ENCODE results near the gene ZFAND3.

DNA sequence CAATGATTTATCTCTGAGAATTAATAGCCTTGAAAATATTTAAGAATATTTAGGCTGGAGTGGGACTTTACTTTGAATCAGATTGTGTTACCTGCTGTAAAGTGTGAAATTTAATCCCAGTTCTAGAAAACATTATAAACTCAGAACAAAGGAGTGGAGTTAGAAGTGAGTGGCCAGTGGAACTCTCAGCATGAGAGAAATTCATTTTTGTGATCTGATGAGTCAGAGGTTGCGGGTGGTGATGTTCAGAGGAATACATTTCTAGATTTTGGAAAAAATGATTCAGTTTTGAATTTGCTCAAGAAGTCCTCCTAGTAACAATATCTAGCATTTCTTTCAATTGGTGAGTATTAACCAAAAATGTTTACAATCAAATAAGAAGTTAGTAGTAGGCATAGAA lies 167.5 kb downstream of the ZFAND3 start:
- TF ChIP-seq, protein P1, sequence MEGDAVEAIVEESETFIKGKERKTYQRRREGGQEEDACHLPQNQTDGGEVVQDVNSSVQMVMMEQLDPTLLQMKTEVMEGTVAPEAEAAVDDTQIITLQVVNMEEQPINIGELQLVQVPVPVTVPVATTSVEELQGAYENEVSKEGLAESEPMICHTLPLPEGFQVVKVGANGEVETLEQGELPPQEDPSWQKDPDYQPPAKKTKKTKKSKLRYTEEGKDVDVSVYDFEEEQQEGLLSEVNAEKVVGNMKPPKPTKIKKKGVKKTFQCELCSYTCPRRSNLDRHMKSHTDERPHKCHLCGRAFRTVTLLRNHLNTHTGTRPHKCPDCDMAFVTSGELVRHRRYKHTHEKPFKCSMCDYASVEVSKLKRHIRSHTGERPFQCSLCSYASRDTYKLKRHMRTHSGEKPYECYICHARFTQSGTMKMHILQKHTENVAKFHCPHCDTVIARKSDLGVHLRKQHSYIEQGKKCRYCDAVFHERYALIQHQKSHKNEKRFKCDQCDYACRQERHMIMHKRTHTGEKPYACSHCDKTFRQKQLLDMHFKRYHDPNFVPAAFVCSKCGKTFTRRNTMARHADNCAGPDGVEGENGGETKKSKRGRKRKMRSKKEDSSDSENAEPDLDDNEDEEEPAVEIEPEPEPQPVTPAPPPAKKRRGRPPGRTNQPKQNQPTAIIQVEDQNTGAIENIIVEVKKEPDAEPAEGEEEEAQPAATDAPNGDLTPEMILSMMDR (conservative IDR thresholded peaks at IDR 0.05; ENCODE audit: low read length) = no peak
- TF ChIP-seq EZH2phosphoT487 (IDR thresholded peaks at IDR 0.05; ENCODE audit: borderline replicate concordance, low read depth, low read length) = no peak

Data from OCI-LY7 (cell line).